Measurements from ENCODE around the gene GEN1.

DNA sequence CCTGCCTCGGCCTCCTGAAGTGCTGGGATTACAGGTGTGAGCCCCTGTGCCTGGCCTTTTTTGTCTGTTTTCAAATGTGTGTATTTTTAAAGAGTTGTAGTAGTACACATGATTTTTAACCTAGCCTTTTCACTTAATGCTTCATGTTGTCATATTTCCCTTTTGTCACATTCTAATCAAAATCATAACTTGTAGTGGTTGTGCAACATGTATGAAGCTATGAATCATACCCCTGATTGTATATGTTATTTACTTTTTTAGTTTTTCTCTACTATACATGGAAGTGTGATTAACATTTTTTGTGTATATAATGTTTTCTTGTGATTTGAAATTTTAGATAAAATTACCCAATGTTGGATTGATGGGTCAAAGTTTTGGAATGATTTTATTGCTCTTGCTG, 8.5 kb downstream of the GEN1 start:
- TF ChIP-seq, protein P1, sequence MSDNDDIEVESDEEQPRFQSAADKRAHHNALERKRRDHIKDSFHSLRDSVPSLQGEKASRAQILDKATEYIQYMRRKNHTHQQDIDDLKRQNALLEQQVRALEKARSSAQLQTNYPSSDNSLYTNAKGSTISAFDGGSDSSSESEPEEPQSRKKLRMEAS (CRISPR knock-in tag; IDR thresholded peaks at IDR 0.05): no peak
- TF ChIP-seq, protein P2, sequence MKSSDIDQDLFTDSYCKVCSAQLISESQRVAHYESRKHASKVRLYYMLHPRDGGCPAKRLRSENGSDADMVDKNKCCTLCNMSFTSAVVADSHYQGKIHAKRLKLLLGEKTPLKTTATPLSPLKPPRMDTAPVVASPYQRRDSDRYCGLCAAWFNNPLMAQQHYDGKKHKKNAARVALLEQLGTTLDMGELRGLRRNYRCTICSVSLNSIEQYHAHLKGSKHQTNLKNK (CRISPR knock-in tag; IDR thresholded peaks at IDR 0.05): no peak
- TF ChIP-seq, protein P3, sequence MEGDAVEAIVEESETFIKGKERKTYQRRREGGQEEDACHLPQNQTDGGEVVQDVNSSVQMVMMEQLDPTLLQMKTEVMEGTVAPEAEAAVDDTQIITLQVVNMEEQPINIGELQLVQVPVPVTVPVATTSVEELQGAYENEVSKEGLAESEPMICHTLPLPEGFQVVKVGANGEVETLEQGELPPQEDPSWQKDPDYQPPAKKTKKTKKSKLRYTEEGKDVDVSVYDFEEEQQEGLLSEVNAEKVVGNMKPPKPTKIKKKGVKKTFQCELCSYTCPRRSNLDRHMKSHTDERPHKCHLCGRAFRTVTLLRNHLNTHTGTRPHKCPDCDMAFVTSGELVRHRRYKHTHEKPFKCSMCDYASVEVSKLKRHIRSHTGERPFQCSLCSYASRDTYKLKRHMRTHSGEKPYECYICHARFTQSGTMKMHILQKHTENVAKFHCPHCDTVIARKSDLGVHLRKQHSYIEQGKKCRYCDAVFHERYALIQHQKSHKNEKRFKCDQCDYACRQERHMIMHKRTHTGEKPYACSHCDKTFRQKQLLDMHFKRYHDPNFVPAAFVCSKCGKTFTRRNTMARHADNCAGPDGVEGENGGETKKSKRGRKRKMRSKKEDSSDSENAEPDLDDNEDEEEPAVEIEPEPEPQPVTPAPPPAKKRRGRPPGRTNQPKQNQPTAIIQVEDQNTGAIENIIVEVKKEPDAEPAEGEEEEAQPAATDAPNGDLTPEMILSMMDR (IDR thresholded peaks at IDR 0.05): no peak

All from WTC11 (cell line).